Measurements from ENCODE around the gene BAIAP2.
"Not testable (repeated sequence)": the region's sequence is repeated elsewhere in the genome, so short reads cannot be mapped to it uniquely, and the experiment has no call there.

The BAIAP2 gene

DNA sequence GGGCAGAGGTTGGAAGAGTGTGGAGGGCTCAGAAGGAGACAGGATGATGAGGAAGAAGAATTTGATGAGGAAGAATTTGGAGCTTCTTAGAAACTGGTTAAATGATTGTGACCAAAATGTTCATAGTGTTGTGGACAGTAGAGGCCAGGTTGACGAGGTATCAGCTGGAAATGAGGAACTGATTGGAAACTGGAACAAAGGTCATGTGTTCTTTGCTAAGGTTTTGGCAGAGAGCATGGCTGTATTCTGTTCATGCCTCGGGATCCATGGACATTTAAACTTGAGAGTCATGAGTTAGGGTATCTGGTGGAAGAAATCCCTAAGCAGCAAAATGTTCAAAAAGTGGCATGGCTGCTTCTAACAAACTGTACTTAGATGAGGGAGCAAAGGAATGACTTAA, 24.0 kb upstream of the BAIAP2 start:
- Mint-ChIP-seq H3K27me3 (peaks cover 53% of the 10 kb centered on the region), H3K9me3 (peaks cover 16% of the 10 kb centered on the region), H3K4me1 (peaks cover 3% of the 10 kb centered on the region), H3K27ac (no peak overlapping the region), H3K4me3 (no peak overlapping the region), H3K36me3 (peaks cover 11% of the 10 kb centered on the region)
- CTCF ChIA-PET: interaction anchor here (1.9 kb wide), 1 partner anchor 13 kb away, joined by 7 read pairs; no protein-coding TSS in a partner anchor
- DNase-seq: no peak

DNA sequence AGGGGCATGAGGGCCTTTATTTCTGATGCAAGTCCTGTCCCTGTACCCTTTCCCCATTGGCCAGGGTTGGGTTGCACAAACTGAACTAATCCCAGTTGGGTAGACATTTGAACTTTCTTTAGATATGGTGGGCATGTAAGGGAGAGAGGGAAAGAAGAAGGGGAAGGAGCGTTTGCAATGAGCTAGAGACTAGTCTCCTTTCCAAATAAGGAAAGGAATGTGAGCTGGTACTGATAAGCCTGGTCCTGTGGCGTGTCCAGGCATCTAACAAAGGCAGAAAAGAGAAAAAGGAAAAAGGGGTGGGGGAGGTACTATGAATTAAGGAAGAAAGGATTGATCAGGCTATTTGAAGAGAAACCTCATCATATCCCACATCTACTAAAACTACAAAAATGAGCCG, 23.0 kb upstream of the BAIAP2 start:
- peaks cover 7% of the 10 kb centered on the region for H3K4me1 Mint-ChIP-seq
- no peak for DNase-seq
- peaks cover 46% of the 10 kb centered on the region for H3K27me3 Mint-ChIP-seq
- CTCF ChIA-PET: interaction anchor here (0.7 kb wide), 1 partner anchor 14 kb away, joined by 3 read pairs; no protein-coding TSS in a partner anchor
- H3K4me3 Mint-ChIP-seq: no peak overlapping the region
- H3K27ac Mint-ChIP-seq: no peak overlapping the region
- H3K9me3 Mint-ChIP-seq: peaks cover 23% of the 10 kb centered on the region
- peaks cover 18% of the 10 kb centered on the region for H3K36me3 Mint-ChIP-seq

DNA sequence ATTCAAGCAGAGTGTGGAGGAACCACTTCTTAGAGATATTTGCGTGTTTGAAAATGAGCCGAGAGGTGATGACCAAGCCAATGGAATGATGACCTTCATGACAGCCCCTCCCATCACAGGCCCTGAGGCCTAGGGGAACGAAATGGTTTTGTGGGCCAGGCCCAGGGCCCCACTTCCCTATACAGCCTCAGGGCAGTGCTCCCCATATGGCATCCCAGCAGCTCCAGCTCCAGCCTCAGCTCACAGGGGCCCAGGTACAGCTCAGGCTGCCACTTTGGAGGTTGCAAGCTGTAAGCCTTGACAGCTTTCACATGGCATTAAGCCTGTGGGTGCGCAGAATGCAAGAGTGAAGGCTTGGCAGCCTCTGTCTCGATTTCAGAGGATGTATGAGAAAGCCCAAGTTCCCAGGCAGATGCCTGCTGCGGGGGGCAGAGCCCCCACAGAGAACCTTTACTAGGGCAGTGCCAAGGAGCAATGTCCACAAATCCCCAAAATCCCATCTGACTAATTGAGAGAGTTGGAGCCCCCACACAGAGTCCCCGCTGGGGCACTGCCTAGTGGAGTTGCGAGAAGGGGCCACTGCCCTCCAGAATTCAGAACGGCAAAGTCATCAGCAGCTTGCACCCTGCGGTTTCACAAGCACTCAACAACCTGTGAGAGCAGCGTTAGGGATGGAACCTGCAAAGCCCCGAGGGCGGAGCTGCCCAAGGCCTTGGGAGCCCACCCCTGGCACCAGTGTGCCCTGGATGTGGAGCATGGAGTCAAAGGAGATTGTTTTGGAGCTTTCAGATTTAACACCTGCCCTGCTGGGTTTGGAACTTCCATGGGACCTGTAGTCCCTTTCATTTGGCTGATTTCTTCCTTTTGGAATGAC, 22.1 kb upstream of the BAIAP2 start:
- H3K9me3 Mint-ChIP-seq: peaks cover 23% of the 10 kb centered on the region
- H3K27ac Mint-ChIP-seq: no peak overlapping the region
- DNase-seq: peak; percentile 18
- CTCF ChIA-PET: interaction anchor here (1.1 kb wide), 1 partner anchor 11 kb away, joined by 5 read pairs; no protein-coding TSS in a partner anchor
- peaks cover 18% of the 10 kb centered on the region for H3K36me3 Mint-ChIP-seq
- H3K4me3 Mint-ChIP-seq: no peak overlapping the region
- H3K27me3 Mint-ChIP-seq: peaks cover 43% of the 10 kb centered on the region
- H3K4me1 Mint-ChIP-seq: peaks cover 15% of the 10 kb centered on the region

DNA sequence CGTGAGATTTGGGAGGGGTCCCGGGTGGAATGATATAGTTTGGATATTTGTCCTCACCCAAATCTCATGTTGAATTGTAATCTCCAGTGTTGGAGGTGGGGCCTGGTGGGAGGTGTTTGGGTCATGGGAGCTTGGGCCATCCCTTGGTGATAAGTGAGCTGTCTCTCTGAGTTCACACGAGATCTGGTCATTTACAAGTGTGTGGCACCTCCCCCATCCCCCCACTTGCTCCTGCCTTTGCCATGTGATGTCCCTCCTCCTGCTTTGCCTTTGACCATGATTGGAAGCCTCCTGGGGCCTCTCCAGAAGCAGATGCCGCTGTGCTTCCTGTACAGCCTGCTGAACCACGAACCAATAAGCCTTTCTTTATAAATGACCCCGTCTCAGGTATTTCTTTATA, 21.3 kb upstream of the BAIAP2 start:
- Mint-ChIP-seq H3K27me3 (peaks cover 36% of the 10 kb centered on the region), H3K4me1 (peaks cover 23% of the 10 kb centered on the region), H3K27ac (no peak overlapping the region), H3K4me3 (no peak overlapping the region), H3K9me3 (peaks cover 23% of the 10 kb centered on the region), H3K36me3 (peaks cover 21% of the 10 kb centered on the region)
- CTCF ChIA-PET: interaction anchor here (1.1 kb wide), 1 partner anchor 10 kb away, joined by 5 read pairs; no protein-coding TSS in a partner anchor
- peak; percentile 16 for DNase-seq

DNA sequence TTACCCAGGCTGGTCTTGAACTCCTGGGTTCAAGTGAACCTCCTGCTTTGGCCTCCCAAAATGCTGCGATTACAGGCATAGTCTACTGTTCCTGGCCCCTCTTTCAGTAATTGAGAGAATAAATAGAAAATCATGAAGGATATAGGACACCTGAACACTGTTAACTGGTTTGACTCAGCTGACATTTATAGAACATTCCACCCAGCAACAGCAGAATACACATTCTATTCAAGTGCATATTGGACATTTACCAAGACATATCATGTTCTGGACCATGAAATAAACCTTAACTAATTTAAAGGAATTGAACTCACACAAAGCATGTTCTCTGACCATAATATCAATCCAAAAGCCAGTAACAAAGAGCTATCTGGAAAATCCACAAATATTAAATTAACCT, 19.8 kb upstream of the BAIAP2 start:
- Mint-ChIP-seq H3K36me3 (peaks cover 22% of the 10 kb centered on the region), H3K27ac (no peak overlapping the region), H3K4me3 (no peak overlapping the region), H3K4me1 (peaks cover 38% of the 10 kb centered on the region), H3K9me3 (peaks cover 23% of the 10 kb centered on the region), H3K27me3 (peaks cover 24% of the 10 kb centered on the region)
- DNase-seq: no peak
- CTCF ChIA-PET: interaction anchor here (1.2 to 1.3 kb wide), 2 partner anchors 8 to 11 kb away, joined by 3 read pairs; no protein-coding TSS in a partner anchor

DNA sequence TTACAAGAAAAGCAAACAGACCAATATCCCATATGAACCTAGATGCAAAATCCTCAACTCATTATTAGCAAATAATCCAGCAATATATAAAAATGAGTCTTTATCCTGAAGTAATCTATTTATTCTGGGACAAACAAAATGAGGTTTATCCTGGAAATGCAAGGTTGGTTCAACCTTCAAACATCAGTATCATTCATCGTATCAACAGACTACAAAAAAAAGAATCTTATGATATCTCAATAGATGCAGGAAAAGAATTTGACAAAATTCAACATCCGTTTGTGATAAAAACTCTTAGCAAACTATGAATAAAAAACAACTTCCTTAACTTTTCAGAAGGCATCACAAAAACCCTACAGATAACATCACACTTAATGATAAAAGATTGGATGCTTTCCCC, 18.4 kb upstream of the BAIAP2 start:
- Mint-ChIP-seq H3K27me3 (peaks cover 14% of the 10 kb centered on the region), H3K4me1 (peaks cover 38% of the 10 kb centered on the region), H3K4me3 (peak overlapping the region; percentile 30), H3K9me3 (peaks cover 17% of the 10 kb centered on the region), H3K27ac (peak overlapping the region; percentile 96), H3K36me3 (peaks cover 16% of the 10 kb centered on the region)
- CTCF ChIA-PET: interaction anchor here (0.7 kb wide), 1 partner anchor 11 kb away, joined by 3 read pairs; no protein-coding TSS in a partner anchor
- no peak for DNase-seq

DNA sequence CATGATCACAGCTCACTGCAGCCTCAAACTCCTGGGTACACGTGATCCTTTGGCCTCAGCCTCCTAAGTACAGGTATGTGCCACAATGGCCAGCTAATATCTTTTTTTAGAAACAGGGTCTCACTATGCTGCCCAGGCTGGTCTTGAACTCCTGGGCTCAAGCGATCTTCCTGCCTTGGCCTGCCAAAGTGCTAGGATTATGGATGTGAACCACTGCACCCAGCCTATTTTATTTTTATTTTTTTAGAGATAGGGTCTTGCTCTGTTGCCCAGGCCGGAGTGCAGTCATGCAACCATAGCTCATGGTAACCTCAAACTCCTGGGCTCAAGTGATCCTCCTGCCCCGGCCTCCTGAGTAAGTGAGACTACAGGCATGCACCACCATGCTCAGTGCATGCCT, 17.6 kb upstream of the BAIAP2 start:
- CTCF ChIA-PET: interaction anchor here (0.7 kb wide), 1 partner anchor 11 kb away, joined by 3 read pairs; no protein-coding TSS in a partner anchor
- peaks cover 13% of the 10 kb centered on the region for H3K27me3 Mint-ChIP-seq
- DNase-seq: not testable (repeated sequence)
- peaks cover 13% of the 10 kb centered on the region for H3K9me3 Mint-ChIP-seq
- H3K4me3 Mint-ChIP-seq: peak overlapping the region; percentile 74
- peaks cover 16% of the 10 kb centered on the region for H3K36me3 Mint-ChIP-seq
- H3K4me1 Mint-ChIP-seq: peaks cover 42% of the 10 kb centered on the region
- peak overlapping the region; percentile 96 for H3K27ac Mint-ChIP-seq

DNA sequence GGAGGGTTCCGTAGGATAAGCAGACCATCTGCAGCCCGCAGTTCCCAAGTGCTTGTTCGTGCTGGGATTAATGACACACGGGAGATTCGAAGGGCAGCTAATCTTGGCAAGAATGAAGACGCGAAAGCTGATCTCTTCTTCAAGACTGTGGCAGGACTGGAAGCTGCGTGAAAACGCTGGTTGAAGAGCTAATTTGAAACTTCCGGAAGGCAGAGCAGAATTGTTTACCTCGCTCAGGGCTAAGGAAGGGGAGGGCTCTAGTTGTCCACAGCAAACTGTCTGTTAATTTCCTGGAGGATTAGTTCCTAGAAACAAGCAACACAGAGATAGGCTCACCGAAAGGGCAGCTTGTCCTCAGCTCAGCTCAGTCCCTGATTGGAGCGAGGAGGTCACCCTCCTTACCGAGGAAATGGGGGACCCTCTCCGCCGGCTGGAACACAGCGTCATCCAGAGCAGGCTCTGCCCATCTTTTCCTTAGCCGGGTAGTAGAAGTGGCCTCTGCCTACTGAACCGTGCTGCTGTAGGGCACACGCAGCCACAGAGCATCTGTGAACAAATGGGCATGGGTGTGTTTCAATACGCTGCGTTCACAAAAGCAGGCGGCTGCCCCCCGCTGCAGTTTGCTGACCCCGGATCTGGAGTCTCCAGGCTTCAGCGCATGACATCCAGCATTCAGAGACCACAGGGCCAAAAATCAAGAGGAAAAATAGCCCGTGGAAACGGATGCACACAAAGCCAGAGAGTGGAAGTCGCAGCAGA, 16.7 kb upstream of the BAIAP2 start:
- Mint-ChIP-seq H3K9me3 (peaks cover 13% of the 10 kb centered on the region), H3K4me3 (peak overlapping the region; percentile 74), H3K36me3 (peaks cover 16% of the 10 kb centered on the region), H3K27me3 (peaks cover 4% of the 10 kb centered on the region), H3K27ac (peak overlapping the region; percentile 96), H3K4me1 (peaks cover 48% of the 10 kb centered on the region)
- peak; percentile 73 for DNase-seq
- CTCF ChIA-PET: interaction anchor here (1.0 kb wide), 1 partner anchor 28 kb away, joined by 3 read pairs; no protein-coding TSS in a partner anchor

DNA sequence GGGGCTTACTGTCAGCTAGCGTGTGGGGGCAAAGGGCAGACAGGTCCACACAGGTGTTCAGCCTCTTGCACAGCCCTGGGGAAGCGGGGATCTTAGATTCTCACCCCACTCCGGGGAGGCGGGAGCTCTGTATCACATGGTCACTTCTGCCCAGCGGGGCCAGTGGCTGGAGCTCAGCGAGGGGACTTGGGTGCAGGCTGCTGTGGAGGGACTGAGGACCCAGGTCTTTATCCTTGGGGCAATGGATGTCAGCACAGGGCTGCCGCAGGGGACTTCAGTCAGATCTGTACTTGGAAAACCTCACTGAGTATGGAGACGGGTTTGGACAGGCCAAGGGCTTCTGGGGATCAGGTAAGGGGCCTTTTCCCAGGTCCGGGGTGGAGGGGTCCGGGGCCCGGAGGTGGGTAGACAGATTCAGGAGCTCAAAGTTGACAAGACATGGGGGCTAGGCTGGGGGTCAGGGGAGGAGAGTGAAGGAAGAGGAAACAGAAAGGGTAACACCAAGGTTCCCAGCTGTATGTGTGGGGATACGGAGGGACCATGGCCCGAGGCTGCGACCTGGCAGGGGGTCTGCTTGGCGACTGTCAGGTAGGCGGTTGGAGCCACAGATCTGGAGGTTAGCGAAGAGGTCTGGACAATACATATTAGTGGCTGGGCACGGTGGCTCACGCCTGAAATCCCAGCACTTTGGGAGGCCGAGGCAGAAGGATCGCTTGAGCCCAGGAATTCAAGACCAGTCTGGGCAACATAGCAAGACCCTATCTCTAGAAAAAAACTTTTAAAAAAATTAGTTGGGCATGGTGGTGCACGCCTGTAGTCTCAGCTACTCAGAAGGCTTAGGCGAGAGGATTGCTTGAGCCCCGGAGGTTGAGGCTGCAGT, 15.1 kb upstream of the BAIAP2 start:
- Mint-ChIP-seq H3K4me1 (peaks cover 55% of the 10 kb centered on the region), H3K4me3 (peak overlapping the region; percentile 37), H3K27ac (peak overlapping the region; percentile 96), H3K9me3 (peaks cover 13% of the 10 kb centered on the region), H3K36me3 (peaks cover 16% of the 10 kb centered on the region), H3K27me3 (peaks cover 13% of the 10 kb centered on the region)
- peak; percentile 14 for DNase-seq
- CTCF ChIA-PET: interaction anchor here (1.3 to 2.5 kb wide), 3 partner anchors 15 to 82 kb away, joined by 3 to 11 read pairs (median 4); no protein-coding TSS in a partner anchor

DNA sequence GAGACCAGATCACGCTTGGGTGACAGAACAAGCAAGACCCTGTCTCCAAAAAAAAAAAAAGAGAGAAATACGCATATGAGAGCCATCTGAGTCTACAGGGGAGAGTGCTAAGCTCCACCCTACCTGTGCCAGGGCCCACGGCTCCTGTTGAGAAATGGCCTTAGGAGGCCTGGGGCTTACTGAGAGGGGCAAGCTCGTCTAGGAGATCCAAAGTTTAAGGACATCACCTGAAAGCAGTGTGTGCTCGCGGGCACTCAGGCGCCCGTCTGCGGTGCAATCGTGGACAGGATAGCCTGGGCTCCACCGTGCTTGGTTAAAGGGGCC, 14.5 kb upstream of the BAIAP2 start:
- Mint-ChIP-seq H3K4me1 (peaks cover 55% of the 10 kb centered on the region), H3K36me3 (peaks cover 14% of the 10 kb centered on the region), H3K4me3 (no peak overlapping the region), H3K9me3 (peaks cover 11% of the 10 kb centered on the region), H3K27me3 (peaks cover 19% of the 10 kb centered on the region), H3K27ac (peak overlapping the region; percentile 33)
- DNase-seq: peak; percentile 16
- CTCF ChIA-PET: interaction anchor here (1.2 to 2.5 kb wide), 4 partner anchors 16 to 82 kb away, joined by 3 to 11 read pairs (median 4); no protein-coding TSS in a partner anchor

DNA sequence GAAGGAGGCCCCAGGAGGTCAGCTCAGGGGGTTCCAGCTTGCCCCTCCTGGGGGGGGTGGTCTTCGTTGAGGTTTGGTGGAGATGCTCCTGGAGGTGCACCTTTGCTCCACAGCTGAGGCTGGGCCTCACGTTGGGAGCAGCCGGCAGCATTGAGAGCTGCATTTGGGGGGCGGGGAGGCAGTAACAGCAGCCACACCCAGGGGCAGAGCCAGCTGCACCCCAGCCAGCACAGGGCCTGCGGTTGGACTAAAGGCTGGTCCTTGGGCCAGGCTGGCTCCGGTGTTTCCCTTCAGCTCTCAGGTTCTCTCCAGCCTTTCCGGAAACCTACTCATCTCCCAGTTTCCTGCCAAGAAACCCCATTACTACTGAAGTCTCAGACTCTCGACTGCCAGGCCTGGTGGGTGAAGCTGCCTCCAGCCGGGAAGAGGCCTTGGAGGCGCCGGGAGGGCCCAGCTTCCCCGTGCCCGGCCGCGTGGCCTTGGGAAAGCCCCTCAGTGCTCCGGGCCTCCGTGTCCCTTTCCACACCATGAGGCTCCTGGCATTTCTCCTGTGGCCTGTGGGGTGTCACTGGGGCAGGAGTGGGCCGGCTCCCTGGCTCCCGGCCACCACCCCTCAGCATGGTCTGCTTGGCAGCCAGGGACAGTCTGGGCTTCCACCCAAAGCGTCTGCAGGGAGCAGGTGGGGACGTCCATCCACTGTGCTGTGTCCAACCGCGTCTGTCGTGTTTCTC, 14.0 kb upstream of the BAIAP2 start:
- CTCF ChIA-PET: interaction anchor here (0.8 to 2.5 kb wide), 4 partner anchors 16 to 81 kb away, joined by 3 to 11 read pairs (median 4); no protein-coding TSS in a partner anchor
- peak overlapping the region; percentile 33 for H3K27ac Mint-ChIP-seq
- peak; percentile 18 for DNase-seq

DNA sequence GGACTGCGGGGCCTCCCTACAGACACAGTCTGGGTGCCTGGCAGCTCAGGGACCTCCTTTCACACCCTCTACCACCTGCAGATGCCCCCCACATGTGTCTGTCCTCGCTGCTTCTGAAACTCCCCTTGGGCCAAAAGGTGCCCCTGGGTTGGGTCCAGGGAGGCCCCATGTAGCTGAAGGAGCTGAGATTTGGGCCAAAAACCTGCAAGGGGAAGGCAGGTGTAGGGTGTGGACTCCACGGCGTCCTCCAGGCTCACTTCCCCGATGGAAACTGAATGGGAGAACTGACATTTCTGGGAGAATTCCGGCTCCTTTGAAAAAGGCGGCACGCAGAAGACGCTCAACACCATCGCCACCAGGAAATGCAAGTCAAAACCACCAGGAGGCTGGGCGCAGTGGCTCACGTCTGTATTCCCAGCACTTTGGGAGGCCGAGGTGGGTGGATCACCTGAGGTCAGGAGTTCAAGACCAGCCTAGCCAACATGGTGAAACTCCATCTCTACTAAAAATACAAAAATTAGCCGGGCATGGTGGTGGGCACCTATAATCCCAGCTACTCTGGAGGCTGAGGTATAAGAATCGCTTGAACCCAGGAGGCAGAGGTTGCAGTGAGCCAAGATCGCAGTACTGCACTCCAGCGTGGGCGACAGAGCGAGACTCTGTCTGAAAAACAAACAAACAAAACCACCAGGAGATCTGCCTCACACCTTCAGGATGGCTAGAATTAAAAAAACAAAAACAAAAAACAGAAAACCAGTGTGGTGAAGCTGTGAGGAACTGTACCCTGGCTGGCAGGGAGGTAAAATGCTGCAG, 13.2 kb upstream of the BAIAP2 start:
- CTCF ChIA-PET: interaction anchor here (0.6 to 2.5 kb wide), 6 partner anchors 15 to 80 kb away, joined by 3 to 12 read pairs (median 3); no protein-coding TSS in a partner anchor
- Mint-ChIP-seq H3K27ac (no peak overlapping the region), H3K36me3 (peaks cover 6% of the 10 kb centered on the region)

More for the DNA sequence above, 14.0 kb upstream of the BAIAP2 start:
- H3K36me3 Mint-ChIP-seq: peaks cover 11% of the 10 kb centered on the region
- peaks cover 21% of the 10 kb centered on the region for H3K27me3 Mint-ChIP-seq
- H3K4me3 Mint-ChIP-seq: no peak overlapping the region
- H3K9me3 Mint-ChIP-seq: peaks cover 7% of the 10 kb centered on the region
- H3K4me1 Mint-ChIP-seq: peaks cover 51% of the 10 kb centered on the region

More for the DNA sequence above, 13.2 kb upstream of the BAIAP2 start:
- DNase-seq: no peak
- H3K27me3 Mint-ChIP-seq: peaks cover 29% of the 10 kb centered on the region
- H3K9me3 Mint-ChIP-seq: peaks cover 3% of the 10 kb centered on the region
- peak overlapping the region; percentile 5 for H3K4me3 Mint-ChIP-seq
- peaks cover 49% of the 10 kb centered on the region for H3K4me1 Mint-ChIP-seq
